Measurements from ENCODE around the gene TMEM108.

TMEM108 gene

DNA sequence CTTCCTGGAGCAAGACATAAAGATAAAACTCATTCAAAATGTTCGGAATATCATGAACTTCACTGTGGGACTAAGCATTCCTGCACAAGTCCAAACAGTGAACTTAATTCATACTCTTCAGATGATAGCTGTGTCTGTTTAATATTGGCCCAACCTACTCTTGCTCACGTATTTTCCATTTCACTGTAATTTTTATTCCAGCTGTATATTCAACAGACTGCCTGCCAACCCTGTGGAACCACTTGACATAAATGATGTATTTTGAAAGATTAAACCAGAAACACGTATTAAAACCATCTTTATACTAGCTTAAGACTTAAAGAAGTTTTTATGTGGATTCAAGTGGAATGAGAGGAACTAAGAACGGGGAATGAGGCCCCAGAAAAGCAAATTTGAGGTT, 172.5 kb downstream of the TMEM108 start:
- TF ChIP-seq, protein P1, sequence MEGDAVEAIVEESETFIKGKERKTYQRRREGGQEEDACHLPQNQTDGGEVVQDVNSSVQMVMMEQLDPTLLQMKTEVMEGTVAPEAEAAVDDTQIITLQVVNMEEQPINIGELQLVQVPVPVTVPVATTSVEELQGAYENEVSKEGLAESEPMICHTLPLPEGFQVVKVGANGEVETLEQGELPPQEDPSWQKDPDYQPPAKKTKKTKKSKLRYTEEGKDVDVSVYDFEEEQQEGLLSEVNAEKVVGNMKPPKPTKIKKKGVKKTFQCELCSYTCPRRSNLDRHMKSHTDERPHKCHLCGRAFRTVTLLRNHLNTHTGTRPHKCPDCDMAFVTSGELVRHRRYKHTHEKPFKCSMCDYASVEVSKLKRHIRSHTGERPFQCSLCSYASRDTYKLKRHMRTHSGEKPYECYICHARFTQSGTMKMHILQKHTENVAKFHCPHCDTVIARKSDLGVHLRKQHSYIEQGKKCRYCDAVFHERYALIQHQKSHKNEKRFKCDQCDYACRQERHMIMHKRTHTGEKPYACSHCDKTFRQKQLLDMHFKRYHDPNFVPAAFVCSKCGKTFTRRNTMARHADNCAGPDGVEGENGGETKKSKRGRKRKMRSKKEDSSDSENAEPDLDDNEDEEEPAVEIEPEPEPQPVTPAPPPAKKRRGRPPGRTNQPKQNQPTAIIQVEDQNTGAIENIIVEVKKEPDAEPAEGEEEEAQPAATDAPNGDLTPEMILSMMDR (IDR thresholded peaks at IDR 0.05; ENCODE audit: low read depth, low read length): no peak
- TF ChIP-seq MYC (IDR thresholded peaks at IDR 0.05; ENCODE audit: low read depth, low read length) (no peak), POLR2A (IDR thresholded peaks at IDR 0.05; ENCODE audit: extremely low read depth, insufficient read length) (no peak)
- TF ChIP-seq, protein P2, sequence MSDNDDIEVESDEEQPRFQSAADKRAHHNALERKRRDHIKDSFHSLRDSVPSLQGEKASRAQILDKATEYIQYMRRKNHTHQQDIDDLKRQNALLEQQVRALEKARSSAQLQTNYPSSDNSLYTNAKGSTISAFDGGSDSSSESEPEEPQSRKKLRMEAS (IDR thresholded peaks at IDR 0.05; ENCODE audit: low read depth, low read length): no peak
- DNase-seq (ENCODE audit: low read depth): no peak
- no peak overlapping the region for H3K4me3 ChIP-seq (ENCODE audit: low read depth, low read length)

DNA sequence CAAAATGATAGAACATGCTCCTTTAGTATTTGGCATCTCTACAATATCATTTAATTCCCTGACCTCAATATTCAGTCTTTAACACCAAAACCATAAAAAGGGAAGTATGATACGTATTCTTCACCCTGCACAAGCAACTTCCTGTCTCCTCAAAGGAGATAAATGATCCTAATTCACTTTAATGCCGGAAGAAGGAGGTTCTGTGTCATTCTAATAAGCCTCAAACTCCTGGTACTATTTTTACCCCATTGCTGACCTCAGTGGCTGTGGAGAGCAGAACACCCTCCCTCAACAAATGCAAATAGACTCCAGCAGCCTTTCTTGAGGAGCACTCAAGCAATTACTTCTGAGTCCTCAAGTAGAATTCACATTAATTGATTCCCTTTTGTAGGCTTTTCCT, 173.3 kb downstream of the TMEM108 start:
- TF ChIP-seq POLR2A (IDR thresholded peaks at IDR 0.05; ENCODE audit: extremely low read depth, insufficient read length) (no peak), MYC (IDR thresholded peaks at IDR 0.05; ENCODE audit: low read depth, low read length) (no peak)
- TF ChIP-seq, protein P2 (IDR thresholded peaks at IDR 0.05; ENCODE audit: low read depth, low read length): no peak
- TF ChIP-seq, protein P1 (IDR thresholded peaks at IDR 0.05; ENCODE audit: low read depth, low read length): no peak
- H3K4me3 ChIP-seq (ENCODE audit: low read depth, low read length): no peak overlapping the region
- peak; percentile 86 for DNase-seq (ENCODE audit: low read depth)

DNA sequence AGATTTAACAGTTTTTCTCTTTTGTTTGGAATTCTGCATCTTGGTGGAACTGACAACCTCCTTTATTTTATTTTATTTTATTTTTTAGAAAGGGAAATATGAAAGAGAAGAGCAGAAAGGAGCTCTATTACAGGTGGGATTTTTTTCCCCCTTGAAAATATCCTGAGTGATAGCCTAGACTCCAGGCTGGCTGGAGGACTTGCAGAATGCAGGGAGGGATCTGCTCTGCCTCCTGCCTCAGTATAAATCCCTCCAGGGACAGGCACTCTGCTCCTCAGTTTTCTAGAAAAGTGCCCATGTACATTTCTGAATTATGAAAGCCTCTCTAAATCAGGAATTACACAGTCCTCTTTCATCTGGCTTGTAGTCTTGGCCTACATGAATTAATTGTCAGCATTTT, 173.7 kb downstream of the TMEM108 start:
- H3K4me3 ChIP-seq (ENCODE audit: low read depth, low read length): no peak overlapping the region
- TF ChIP-seq MYC (IDR thresholded peaks at IDR 0.05; ENCODE audit: low read depth, low read length): no peak
- no peak for TF ChIP-seq POLR2A (IDR thresholded peaks at IDR 0.05; ENCODE audit: extremely low read depth, insufficient read length)
- TF ChIP-seq, protein P2 (IDR thresholded peaks at IDR 0.05; ENCODE audit: low read depth, low read length): no peak
- TF ChIP-seq, protein P1 (IDR thresholded peaks at IDR 0.05; ENCODE audit: low read depth, low read length): no peak
- no peak for DNase-seq (ENCODE audit: low read depth)

DNA sequence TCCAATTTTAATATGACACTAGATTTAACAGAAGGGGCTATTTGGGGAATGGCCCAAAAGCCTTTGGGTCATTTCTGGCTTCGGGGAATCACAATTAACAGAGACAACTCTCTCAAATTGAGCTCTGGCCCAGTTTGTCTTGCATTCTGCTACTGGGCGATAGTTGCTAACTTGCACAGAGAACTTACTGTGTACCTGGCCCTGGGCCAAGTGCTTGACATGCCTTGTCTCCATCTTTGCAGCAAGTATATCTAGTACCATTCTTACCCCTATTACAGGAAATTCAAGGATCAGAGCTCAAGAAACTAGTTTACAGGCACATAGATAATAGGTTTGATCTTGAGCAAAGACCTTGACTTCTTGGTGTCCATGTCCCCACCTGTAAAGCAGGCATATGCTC, 175.7 kb downstream of the TMEM108 start:
- H3K4me3 ChIP-seq (ENCODE audit: low read depth, low read length): no peak overlapping the region
- TF ChIP-seq, protein P2 (IDR thresholded peaks at IDR 0.05; ENCODE audit: low read depth, low read length): no peak
- TF ChIP-seq, protein P1 (IDR thresholded peaks at IDR 0.05; ENCODE audit: low read depth, low read length): no peak
- TF ChIP-seq MYC (IDR thresholded peaks at IDR 0.05; ENCODE audit: low read depth, low read length) (no peak), POLR2A (IDR thresholded peaks at IDR 0.05; ENCODE audit: extremely low read depth, insufficient read length) (no peak)
- no peak for DNase-seq (ENCODE audit: low read depth)

DNA sequence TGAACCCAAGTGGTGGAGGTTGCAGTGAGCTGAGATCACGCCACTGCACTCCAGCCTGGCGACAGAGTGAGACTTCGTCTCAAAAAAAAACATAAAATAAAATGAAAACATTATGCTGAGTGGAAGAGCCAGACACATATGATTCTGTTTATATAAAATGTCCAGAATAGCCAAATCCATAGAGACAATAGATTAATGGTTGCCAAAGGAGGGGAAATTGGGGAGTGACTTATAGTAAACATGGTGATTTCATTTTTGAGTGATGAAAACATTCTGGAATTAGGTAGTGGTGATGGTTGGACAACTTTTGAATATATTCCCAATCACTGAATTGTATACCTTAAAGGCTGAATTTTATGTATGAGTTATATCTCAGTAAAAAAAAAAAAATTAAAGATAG, 189.6 kb downstream of the TMEM108 start:
- no peak for DNase-seq (ENCODE audit: low read depth)
- TF ChIP-seq, protein P1 (IDR thresholded peaks at IDR 0.05; ENCODE audit: low read depth, low read length): no peak
- TF ChIP-seq, protein P2 (IDR thresholded peaks at IDR 0.05; ENCODE audit: low read depth, low read length): no peak
- no peak for TF ChIP-seq POLR2A (IDR thresholded peaks at IDR 0.05; ENCODE audit: extremely low read depth, insufficient read length)
- no peak for TF ChIP-seq MYC (IDR thresholded peaks at IDR 0.05; ENCODE audit: low read depth, low read length)
- no peak overlapping the region for H3K4me3 ChIP-seq (ENCODE audit: low read depth, low read length)

DNA sequence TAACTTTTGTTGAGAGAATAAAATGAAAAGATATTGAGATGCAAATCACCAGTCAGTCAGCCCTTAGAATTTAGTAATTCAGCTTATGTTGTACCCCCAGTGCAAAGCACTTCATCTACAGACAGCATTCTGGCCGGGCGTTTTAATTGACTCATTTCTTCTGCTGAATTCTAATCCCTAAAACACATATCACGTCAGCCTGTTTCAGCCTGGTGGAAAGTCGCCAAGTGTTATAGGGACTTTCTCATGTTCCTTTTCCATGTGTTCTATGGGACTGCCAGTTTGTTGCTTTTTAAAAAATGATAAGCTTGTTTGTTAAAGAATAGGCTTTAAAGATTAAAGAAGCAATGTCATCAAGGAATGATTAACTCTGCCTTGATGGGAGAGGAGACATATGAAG, 192.0 kb downstream of the TMEM108 start:
- H3K4me3 ChIP-seq (ENCODE audit: low read depth, low read length): no peak overlapping the region
- TF ChIP-seq, protein P2 (IDR thresholded peaks at IDR 0.05; ENCODE audit: low read depth, low read length): no peak
- TF ChIP-seq, protein P1 (IDR thresholded peaks at IDR 0.05; ENCODE audit: low read depth, low read length): no peak
- no peak for TF ChIP-seq MYC (IDR thresholded peaks at IDR 0.05; ENCODE audit: low read depth, low read length)
- no peak for TF ChIP-seq POLR2A (IDR thresholded peaks at IDR 0.05; ENCODE audit: extremely low read depth, insufficient read length)
- DNase-seq (ENCODE audit: low read depth): no peak

Measured in NB4 (cell line).